Choroid plexus epithelial cell (primary cell): Measurements from ENCODE around the gene TJP1.

ENCODE experiments used
- DNase-seq: peaks from one replicate; pipeline ENCODE4 v3.0.0-alpha.2; 2010; ENCODE audit warnings: low read depth
- H3K4me3 ChIP-seq: 2 replicates; pipeline ENCODE4 v1.5.1; 2011; ENCODE audit warnings: low read depth, mild to moderate bottlenecking, control low read depth, low read length, moderate library complexity
- CTCF ChIP-seq: conservative IDR thresholded peaks from 2 replicates; pipeline ENCODE4 v1.5.1; 2011; ENCODE audit warnings: low read depth, mild to moderate bottlenecking, control low read depth, inconsistent platforms, low read length, moderate library complexity

Gene TJP1

GRCh38 chr15:29853211-29853987 is 31.1 kb upstream of the TJP1 start:
- no peak for DNase-seq
- TF ChIP-seq CTCF, result no peak
- no peak overlapping the region for H3K4me3 ChIP-seq

GRCh38 chr15:29852201-29852600 is 29.9 kb upstream of the TJP1 start:
- H3K4me3 ChIP-seq, result no peak overlapping the region
- no peak for DNase-seq
- no peak for TF ChIP-seq CTCF

- no peak for DNase-seq
- H3K4me3 ChIP-seq, result no peak overlapping the region
- no peak for TF ChIP-seq CTCF
Measured at GRCh38 chr15:29849716-29850115, 27.4 kb upstream of the TJP1 start.

- no peak for TF ChIP-seq CTCF
- H3K4me3 ChIP-seq, result no peak overlapping the region
- peak; percentile 33 for DNase-seq
Measured at GRCh38 chr15:29849218-29849617, 26.9 kb upstream of the TJP1 start.

GRCh38 chr15:29844290-29844903 is 22.1 kb upstream of the TJP1 start:
- DNase-seq, result no peak
- TF ChIP-seq CTCF, result no peak
- no peak overlapping the region for H3K4me3 ChIP-seq

GRCh38 chr15:29842290-29842689 is 20.0 kb upstream of the TJP1 start:
- DNase-seq, result no peak
- TF ChIP-seq CTCF, result no peak
- H3K4me3 ChIP-seq, result no peak overlapping the region

- no peak for TF ChIP-seq CTCF
- H3K4me3 ChIP-seq, result no peak overlapping the region
- no peak for DNase-seq
Measured at GRCh38 chr15:29840926-29841325, 18.7 kb upstream of the TJP1 start.
